K562 (cell line): ENCODE data around the gene CERS1. TPM values are rescaled to one million over a fixed set of nuclear protein-coding genes. Genes with fewer than 3 reads are reported as not detected.

ENCODE experiments used
- ATAC-seq: fragments of 200-7000 bp; cut with Tn5 transposase; 3 replicates; pipeline ENCODE4 v1.9.1; 2020; ENCODE audit warnings: moderate library complexity
- BruUV-seq: library from RNA; stranded (reverse); fragments of 400-500 nt; replicated peaks from 2 replicates; lab custom pipeline; 2021; lab: Mats Ljungman, UMichigan
- CTCF ChIA-PET: fragments of 300-600 bp; formaldehyde crosslinking; extraction: SDS; loops from one replicate; lab custom pipeline; 2021; ENCODE audit warnings: low intra/inter-chr PET ratio; lab: Yijun Ruan, JAX
- POLR2A ChIA-PET: fragments of 300-600, 350-650 bp; sonication (Branson Sonifier 250); formaldehyde crosslinking; extraction: SDS; loops from one replicate; lab custom pipeline; 2021; ENCODE audit warnings: antibody characterized with exemption, inconsistent platforms; lab: Yijun Ruan, JAX
- DNase-seq, 4 experiments: peaks; one replicate each; pipeline versions ENCODE4 v3.0.0 to v3.0.0-alpha.2; 2011 to 2018; ENCODE audit warnings: low spot score in 3 of 4, mixed read lengths in 3 of 4; ENCODE audit errors: extremely low read depth in 1 of 4
- FAIRE-seq: peaks from 2 replicates; lab custom pipeline; 2011; peaks lifted over from hg19 to GRCh38; lab: Jason Lieb, UNC
- H2AFZ ChIP-seq: 2 replicates; pipeline ENCODE4 v1.6.0; 2011; ENCODE audit warnings: low read depth, low read length, control low read depth, inconsistent platforms
- H3K27ac ChIP-seq: fragments of 200-600 bp; 3 replicates; pipeline ENCODE4 v1.8.0; 2011; ENCODE audit warnings: low read depth, mild to moderate bottlenecking, control low read depth, inconsistent platforms, low read length, moderate library complexity, mixed read lengths; ENCODE audit errors: extremely low read depth
- H3K27me3 ChIP-seq, 2 experiments: fragments of 300-600 bp in 1 of 2; 2 replicates in 1 of 2; 3 replicates in 1 of 2; pipeline versions ENCODE4 v1.6.0 to v1.8.0; 2011; ENCODE audit warnings: inconsistent platforms in 2 of 2, low read length in 2 of 2, mild to moderate bottlenecking in 1 of 2, mixed read lengths in 1 of 2, moderate library complexity in 1 of 2; ENCODE audit not compliant: control insufficient read depth in 2 of 2, insufficient read depth in 2 of 2
- H3K36me3 ChIP-seq: fragments of 300-600 bp; 3 replicates; pipeline ENCODE4 v1.8.0; 2011; ENCODE audit warnings: mild to moderate bottlenecking, low read length, inconsistent platforms; ENCODE audit not compliant: control insufficient read depth, insufficient read depth
- H3K4me1 ChIP-seq, 2 experiments: fragments of 200-600 bp in 1 of 2; replicated peaks in 1 of 2; 2 replicates in 1 of 2; 3 replicates in 1 of 2; pipeline versions ENCODE4 v1.5.1 to v1.8.0; 2011; ENCODE audit warnings: inconsistent platforms in 2 of 2, low read length in 2 of 2, mild to moderate bottlenecking in 1 of 2, mixed read lengths in 1 of 2, moderate library complexity in 1 of 2; ENCODE audit not compliant: control insufficient read depth in 2 of 2, insufficient read depth in 2 of 2
- H3K4me2 ChIP-seq: 2 replicates; pipeline ENCODE4 v1.6.1; 2011; ENCODE audit warnings: low read length, control low read depth, inconsistent platforms, mixed read lengths; ENCODE audit not compliant: insufficient read depth
- H3K4me3 ChIP-seq: fragments of 200-600 bp; sonication (generic), shearing (Covaris generic); 2 replicates; pipeline ENCODE4 v1.5.1; 2016; ENCODE audit warnings: control low read depth, inconsistent platforms
- H3K79me2 ChIP-seq: fragments of 200-600 bp; 3 replicates; pipeline ENCODE4 v1.8.0; 2011; ENCODE audit warnings: low read length, inconsistent platforms; ENCODE audit not compliant: control insufficient read depth, insufficient read depth
- H3K9ac ChIP-seq, 2 experiments: 2 replicates each; pipeline versions ENCODE4 v1.6.0 to v1.6.1; 2011; ENCODE audit warnings: low read depth in 2 of 2, low read length in 2 of 2, control low read depth in 1 of 2, inconsistent platforms in 1 of 2, mild to moderate bottlenecking in 1 of 2, mixed read lengths in 1 of 2; ENCODE audit not compliant: insufficient read depth in 1 of 2
- H3K9me1 ChIP-seq: one replicate; pipeline ENCODE4 v1.6.0; 2011; ENCODE audit warnings: inconsistent platforms, mild to moderate bottlenecking, low read length, moderate library complexity; ENCODE audit not compliant: control insufficient read depth, insufficient read depth
- H3K9me3 ChIP-seq: replicated peaks from 2 replicates; pipeline ENCODE4 v1.5.1; 2011; ENCODE audit warnings: low read depth, low read length, inconsistent platforms; ENCODE audit not compliant: control insufficient read depth, insufficient read depth
- H4K20me1 ChIP-seq: replicated peaks from 2 replicates; pipeline ENCODE4 v1.6.1; 2011; ENCODE audit warnings: low read length, inconsistent platforms, mixed read lengths; ENCODE audit not compliant: control insufficient read depth, insufficient read depth
- CGGBP1 ChIP-seq: fragments of 250-450 bp; sonication (Bioruptor Pico); IDR thresholded peaks from 2 replicates; pipeline ENCODE4 v1.9.0; 2021; ENCODE audit warnings: mild to moderate bottlenecking
- CTBP1 ChIP-seq: fragments of 450-650 bp; IDR thresholded peaks from 2 replicates; pipeline ENCODE4 v1.6.1; 2016; ENCODE audit warnings: borderline replicate concordance
- EGR1 ChIP-seq: fragments of 450-650 bp; conservative IDR thresholded peaks from 2 replicates; pipeline ENCODE4 v1.6.1; 2017; ENCODE audit warnings: mild to moderate bottlenecking
- FOSL1 ChIP-seq: fragments of 200-800 bp; sonication (Bioruptor generic); conservative IDR thresholded peaks from 2 replicates; pipeline ENCODE4 v1.6.1; 2016; ENCODE audit warnings: missing genetic modification characterization, missing compliant biosample characterization
- HNRNPK ChIP-seq: fragments of 200-400 bp; formaldehyde crosslinking; IDR thresholded peaks from one replicate; pipeline ENCODE4 v1.6.1; 2018; ENCODE audit warnings: mild to moderate bottlenecking, low read depth, low read length; ENCODE audit not compliant: poor library complexity, severe bottlenecking
- KLF10 ChIP-seq: fragments of 250-450 bp; sonication (Bioruptor Pico); IDR thresholded peaks from 2 replicates; pipeline ENCODE4 v1.6.1; 2021; ENCODE audit warnings: matching md5 sums
- MED1 ChIP-seq: sonication (generic); formaldehyde crosslinking; IDR thresholded peaks from 2 replicates; pipeline ENCODE4 v1.8.1; 2023; ENCODE audit warnings: missing genetic modification reagents, borderline replicate concordance
- NCOA2 ChIP-seq, 2 experiments: fragments of 450-650 bp; IDR thresholded peaks; 2 replicates each; pipeline ENCODE4 v1.6.1; 2018; ENCODE audit warnings: mild to moderate bottlenecking in 2 of 2, moderate library complexity in 1 of 2; ENCODE audit not compliant: partially characterized antibody in 2 of 2
- NELFE ChIP-seq: IDR thresholded peaks from 2 replicates; pipeline ENCODE4 v1.6.1; 2011; ENCODE audit warnings: mild to moderate bottlenecking; ENCODE audit not compliant: insufficient read depth, insufficient read length
- NKRF ChIP-seq: fragments of 450-650 bp; IDR thresholded peaks from 2 replicates; pipeline ENCODE4 v1.6.1; 2016; ENCODE audit warnings: borderline replicate concordance
- RBM22 ChIP-seq: fragments of 200-400 bp; formaldehyde crosslinking; IDR thresholded peaks from 2 replicates; pipeline ENCODE4 v1.6.1; 2018; ENCODE audit warnings: low read length, low read depth; ENCODE audit not compliant: poor library complexity, severe bottlenecking
- RCOR1 ChIP-seq, 2 experiments: IDR thresholded peaks; 2 replicates each; pipeline ENCODE4 v1.6.1; 2012; ENCODE audit warnings: low read depth in 2 of 2, low read length in 2 of 2, borderline replicate concordance in 1 of 2, improper control_type of control experiment in 1 of 2
- ZFPM2 ChIP-seq: fragments of 250-450 bp; sonication (Bioruptor Pico); IDR thresholded peaks from 2 replicates; pipeline ENCODE4 v1.5.1; 2022; ENCODE audit warnings: mild to moderate bottlenecking
- ZNF165 ChIP-seq: fragments of 250-450 bp; sonication (Bioruptor Pico); IDR thresholded peaks from 2 replicates; pipeline ENCODE4 v1.4.0; 2020; ENCODE audit warnings: borderline replicate concordance
- ZNF184 ChIP-seq: sonication (generic); formaldehyde crosslinking; IDR thresholded peaks from 2 replicates; pipeline ENCODE4 v1.5.0; 2020; ENCODE audit warnings: missing genetic modification reagents
- ZNF274 ChIP-seq: IDR thresholded peaks from 2 replicates; pipeline ENCODE4 v1.6.1; 2011; ENCODE audit warnings: low read depth, mild to moderate bottlenecking, low read length, moderate library complexity, borderline replicate concordance
- ZNF764 ChIP-seq: fragments of 250-450 bp; sonication (Bioruptor Pico); IDR thresholded peaks from 2 replicates; pipeline ENCODE4 v1.4.0; 2020; ENCODE audit warnings: low read depth, mild to moderate bottlenecking, moderate library complexity
- WGBS: fragments of 100-300 bp; shearing (Covaris generic); methylation state at CpG from one replicate; pipeline ENCODE4 v1.1.6; 2016; ENCODE audit warnings: low coverage, mixed read lengths; ENCODE audit not compliant: insufficient coverage; ENCODE audit errors: missing lambda C conversion rate; 5-methylcytosine and 5-hydroxymethylcytosine counted together
- in situ Hi-C: fragments of 300-500 bp; cut with MboI; formaldehyde crosslinking; loops from 4 replicates; pipeline ENCODE4 v1.15.0; 2018; ENCODE audit warnings: inconsistent platforms, mixed read lengths
- intact Hi-C: fragments of 100-400 bp; cut with micrococcal nuclease; formaldehyde crosslinking; loops from 2 replicates; pipeline ENCODE4 v1.14.2; 2022
- polyA plus RNA-seq, 8 experiments: library from polyadenylated mRNA; depleted of rRNA in 4 of 8; stranded (reverse) in 5 of 8; unstranded in 3 of 8; fragments of >200 nt; fragmentation: Nextera tagmentation in 2 of 8; fragmentation: Illumina TruSeq in 1 of 8; extraction: Ambion mirVana in 2 of 8; extraction: Trizol in 1 of 8; gene quantifications; 2 replicates each; pipeline versions ENCODE4 v1.2.1 to v1.2.3, GENCODE V29; 2011 to 2014; ENCODE audit warnings: inconsistent platforms in 1 of 8, missing spikeins in 1 of 8
- total RNA-seq, 7 experiments: library from RNA; depleted of rRNA in 6 of 7; stranded (reverse); fragments of >200 nt in 6 of 7; fragmentation: Illumina TruSeq in 2 of 7; extraction: Trizol in 2 of 7; gene quantifications; 2 replicates each; pipeline versions ENCODE4 v1.2.1 to v1.2.3, GENCODE V29; 2011 to 2021; ENCODE audit warnings: low replicate concordance in 1 of 7
- TF ChIP-seq, protein P1 (sequence below), 3 experiments: fragments of 200-800 bp in 1 of 3; sonication (Bioruptor generic) in 1 of 3; sonication (generic) in 1 of 3; formaldehyde crosslinking in 1 of 3; IDR thresholded peaks; 2 replicates each; pipeline versions ENCODE4 v1.6.1 to v1.8.0; 2016 to 2022; ENCODE audit warnings: mild to moderate bottlenecking in 2 of 3, missing compliant biosample characterization in 2 of 3, missing genetic modification characterization in 2 of 3, missing genetic modification reagents in 1 of 3

CERS1 gene
- total and polyA plus RNA-seq, 9 of the 15 experiments (the other 6 are each of a cell fraction or from before 2014, with no cell fraction given) = 0.33 to 1.5 (median 0.86) TPM; not detected in 2

GRCh38 chr19:18919086-18919899 lies 23.3 kb upstream of the CERS1 start, which contains the start of the genes COPE and DDX49:
COPE (minus strand) TSS chr19:18919387; CDS start chr19:18919348, 39 bp downstream.
DDX49 (plus strand) TSS chr19:18919715; CDS start chr19:18919742, 27 bp downstream.
- BruUV-seq = no TSS peak
- under 1% methylated on average over 64 of the region's 72 CpGs for WGBS
- Histone ChIP-seq H3K9me3 (no peaks in the 10 kb centered on the region), H3K4me2 (peak within 1 kb of the TSS; percentile 95), H2AFZ (peak within 1 kb of the TSS; percentile 84), H3K4me3 (peak within 1 kb of the TSS; percentile 95), H3K27ac (peak within 1 kb of the TSS; percentile 90), H3K27me3 (no peaks in the 10 kb centered on the region), H3K9ac (peak within 1 kb of the TSS; percentile 94 to 98), H3K9me1 (no peaks in the 10 kb centered on the region), H4K20me1 (peaks cover 7% of the 10 kb centered on the region; the same call in 1 of the 2 replicates), H3K79me2 (peaks cover 62% of the 10 kb centered on the region), H3K4me1 (peaks cover 8 to 27% of the 10 kb centered on the region in 2 experiments; a peak in 4 of 5 replicates), H3K36me3 (peaks cover 60% of the 10 kb centered on the region; the same call in 2 of the 3 replicates)
- in situ Hi-C loops = no loop called here
- POLR2A ChIA-PET = interaction anchor here (0.6 to 3.6 kb wide), 19 partner anchors 10 to 605 kb away, joined by 3 to 37 read pairs (median 3); partner anchors contain the start of gene CERS1
- CTCF ChIA-PET = interaction anchor here (0.6 to 1.4 kb wide), 2 partner anchors 24 to 325 kb away, joined by 3 to 4 read pairs; no protein-coding TSS in a partner anchor
- intact Hi-C loops = loop anchor here (1.0 to 5.0 kb wide), 2 partner anchors 67 to 218 kb away; partner anchors contain the start of gene TMEM161A
- DNase-seq = peak; percentile 97 to 100 (median 98)
- FAIRE-seq = peak; percentile 100
- peak; percentile 98 for ATAC-seq
- TF ChIP-seq ZNF184 (no peak), KLF10 (CRISPR knock-in tag) (no peak), CGGBP1 (CRISPR knock-in tag) (no peak), FOSL1 (tag) (peak; percentile 83), ZNF764 (CRISPR knock-in tag) (no peak), ZFPM2 (CRISPR knock-in tag) (no peak), NELFE (no peak), RBM22 (no peak), CTBP1 (peak; percentile 28), NCOA2 (IDR thresholded peaks at IDR 0.05; ENCODE audit: partially characterized antibody in 2 of 2) (no peak), MED1 (CRISPR knock-in tag) (no peak), ZNF274 (no peak), ZNF165 (CRISPR knock-in tag) (no peak), EGR1 (peak; percentile 91), HNRNPK (no peak), RCOR1 (IDR thresholded peaks at IDR 0.05; ENCODE audit: borderline replicate concordance in 1 of 2, low read depth in 2 of 2, low read length in 2 of 2) (no peak), NKRF (peak; percentile 100)
- TF ChIP-seq, protein P1, sequence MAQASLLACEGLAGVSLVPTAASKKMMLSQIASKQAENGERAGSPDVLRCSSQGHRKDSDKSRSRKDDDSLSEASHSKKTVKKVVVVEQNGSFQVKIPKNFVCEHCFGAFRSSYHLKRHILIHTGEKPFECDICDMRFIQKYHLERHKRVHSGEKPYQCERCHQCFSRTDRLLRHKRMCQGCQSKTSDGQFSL (CRISPR knock-in tag; IDR thresholded peaks at IDR 0.05) = no peak
- TF ChIP-seq, protein P1 (tag; IDR thresholded peaks at IDR 0.05) = no peak
